HepG2 (cell line): ENCODE measurements around the gene EIF3A. TPM values are rescaled to one million over a fixed set of nuclear protein-coding genes. Genes with fewer than 3 reads are reported as not detected.

Experiments
- ATAC-seq: fragments of 200-7000 bp; cut with Tn5 transposase; 3 replicates; pipeline ENCODE4 v1.9.1; 2020; ENCODE audit warnings: mild to moderate bottlenecking, moderate library complexity
- BruUV-seq: library from RNA; stranded (reverse); fragments of 400-500 nt; replicated peaks from 2 replicates; lab custom pipeline; 2021; lab: Mats Ljungman, UMichigan
- CTCF ChIA-PET: fragments of 300-600 bp; formaldehyde crosslinking; extraction: SDS; loops from one replicate; lab custom pipeline; 2021; ENCODE audit warnings: low total read pairs, inconsistent platforms, low intra/inter-chr PET ratio; lab: Yijun Ruan, JAX
- POLR2A ChIA-PET: fragments of 350-600 bp; sonication (Branson Sonifier 250); formaldehyde crosslinking; loops from one replicate; lab custom pipeline; 2020; ENCODE audit warnings: antibody characterized with exemption, inconsistent platforms; lab: Yijun Ruan, JAX
- DNase-seq: peaks from one replicate; pipeline ENCODE4 v3.0.0-alpha.2; 2015; ENCODE audit warnings: low spot score
- FAIRE-seq: peaks from 3 replicates; lab custom pipeline; 2011; peaks lifted over from hg19 to GRCh38; lab: Jason Lieb, UNC
- H2AFZ ChIP-seq: one replicate; pipeline ENCODE4 v1.6.1; 2011; ENCODE audit warnings: low read length, inconsistent platforms
- H3K27ac ChIP-seq: fragments of 300-600 bp; 3 replicates; pipeline ENCODE4 v1.8.0; 2011; ENCODE audit warnings: mixed run types, mild to moderate bottlenecking, mixed read lengths, low read length, inconsistent platforms; ENCODE audit not compliant: insufficient read depth; ENCODE audit errors: extremely low read length
- H3K27me3 ChIP-seq, 2 experiments: fragments of 200-600 bp in 1 of 2; 2 replicates in 1 of 2; 3 replicates in 1 of 2; pipeline versions ENCODE4 v1.6.0 to v1.8.0; 2011; ENCODE audit warnings: low read length in 2 of 2, mild to moderate bottlenecking in 2 of 2, moderate library complexity in 2 of 2, inconsistent platforms in 1 of 2; ENCODE audit not compliant: insufficient read depth in 2 of 2, control insufficient read depth in 1 of 2
- H3K36me3 ChIP-seq, 2 experiments: fragments of 200-600 bp in 1 of 2; replicated peaks in 1 of 2; 2 replicates in 1 of 2; 3 replicates in 1 of 2; pipeline versions ENCODE4 v1.5.1 to v1.8.0; 2011; ENCODE audit warnings: low read length in 2 of 2, inconsistent platforms in 1 of 2; ENCODE audit not compliant: insufficient read depth in 2 of 2, control insufficient read depth in 1 of 2
- H3K4me1 ChIP-seq: 2 replicates; pipeline ENCODE4 v1.5.1; 2012; ENCODE audit warnings: low read length, inconsistent platforms; ENCODE audit not compliant: insufficient read depth
- H3K4me2 ChIP-seq: 2 replicates; pipeline ENCODE4 v1.6.0; 2011; ENCODE audit warnings: low read depth, low read length, inconsistent platforms
- H3K4me3 ChIP-seq, 3 experiments: fragments of 200-600 bp in 1 of 3; sonication (generic), shearing (Covaris generic) in 1 of 3; replicated peaks in 1 of 3; 2 replicates each; pipeline ENCODE4 v1.5.1; 2011 to 2016; ENCODE audit warnings: low read length in 3 of 3, inconsistent platforms in 2 of 3, low read depth in 2 of 3, mild to moderate bottlenecking in 2 of 3, control low read depth in 1 of 3, mixed read lengths in 1 of 3; ENCODE audit not compliant: insufficient read depth in 1 of 3
- H3K79me2 ChIP-seq: one replicate; pipeline ENCODE4 v1.6.1; 2011; ENCODE audit warnings: low read length, inconsistent platforms; ENCODE audit not compliant: insufficient read depth
- H3K9ac ChIP-seq: 2 replicates; pipeline ENCODE4 v1.6.0; 2011; ENCODE audit warnings: mild to moderate bottlenecking, low read depth, low read length, inconsistent platforms; ENCODE audit not compliant: insufficient read depth
- H3K9me3 ChIP-seq: 2 replicates; pipeline ENCODE4 v1.5.1; 2012; ENCODE audit warnings: mild to moderate bottlenecking, low read length
- H4K20me1 ChIP-seq: 2 replicates; pipeline ENCODE4 v1.6.0; 2011; ENCODE audit warnings: inconsistent platforms, mild to moderate bottlenecking, low read length, moderate library complexity; ENCODE audit not compliant: insufficient read depth
- BRF2 ChIP-seq: sonication (generic); formaldehyde crosslinking; IDR thresholded peaks from 2 replicates; pipeline ENCODE4 v1.8.1; 2022; ENCODE audit warnings: mild to moderate bottlenecking, missing genetic modification reagents
- EHMT2 ChIP-seq: fragments of 200-600 bp; sonication (generic); IDR thresholded peaks from 2 replicates; pipeline ENCODE4 v1.7.0; 2017; ENCODE audit warnings: antibody characterized with exemption, low read depth, low read length, borderline replicate concordance
- ETV5 ChIP-seq: IDR thresholded peaks from 2 replicates; pipeline ENCODE4 v1.6.1; 2018; ENCODE audit warnings: missing biosample characterization, missing genetic modification reagents, inconsistent platforms, borderline replicate concordance
- MAZ ChIP-seq, 2 experiments: sonication (generic) in 1 of 2; formaldehyde crosslinking in 1 of 2; IDR thresholded peaks; 2 replicates each; pipeline versions ENCODE4 v1.5.0 to v1.6.1; 2012 to 2020; ENCODE audit warnings: low read depth in 2 of 2, mild to moderate bottlenecking in 2 of 2, borderline replicate concordance in 1 of 2, improper control_type of control experiment in 1 of 2, low read length in 1 of 2, missing genetic modification reagents in 1 of 2, moderate library complexity in 1 of 2
- SALL1 ChIP-seq: sonication (generic); formaldehyde crosslinking; IDR thresholded peaks from 2 replicates; pipeline ENCODE4 v1.8.0; 2022; ENCODE audit warnings: mild to moderate bottlenecking, missing genetic modification reagents
- SAP130 ChIP-seq: IDR thresholded peaks from 2 replicates; pipeline ENCODE4 v1.6.1; 2016; ENCODE audit warnings: low read depth
- SRSF4 ChIP-seq: fragments of 200-400 bp; formaldehyde crosslinking; IDR thresholded peaks from one replicate; pipeline ENCODE4 v1.6.1; 2018; ENCODE audit warnings: mild to moderate bottlenecking, low read depth, low read length, moderate library complexity; ENCODE audit not compliant: poor library complexity, severe bottlenecking
- SUZ12 ChIP-seq: fragments of 150-350 bp; IDR thresholded peaks from 2 replicates; pipeline ENCODE4 v1.6.1; 2014; ENCODE audit warnings: low read depth, low read length
- TBL1XR1 ChIP-seq: fragments of 150-350 bp; IDR thresholded peaks from 2 replicates; pipeline ENCODE4 v1.6.1; 2014; ENCODE audit warnings: borderline replicate concordance, low read length; ENCODE audit not compliant: partially characterized antibody
- ZBTB42 ChIP-seq: sonication (generic); formaldehyde crosslinking; IDR thresholded peaks from 2 replicates; pipeline ENCODE4 v1.5.0; 2020; ENCODE audit warnings: mild to moderate bottlenecking, missing genetic modification reagents
- ZEB1 ChIP-seq: IDR thresholded peaks from 2 replicates; pipeline ENCODE4 v1.6.1; 2012; ENCODE audit warnings: mild to moderate bottlenecking, low read depth, inconsistent platforms; ENCODE audit not compliant: insufficient replicate concordance
- ZNF180 ChIP-seq: sonication (generic); formaldehyde crosslinking; IDR thresholded peaks from 2 replicates; pipeline ENCODE4 v1.4.0; 2020; ENCODE audit warnings: low read depth, missing genetic modification reagents, borderline replicate concordance
- ZNF253 ChIP-seq: sonication (generic); formaldehyde crosslinking; IDR thresholded peaks from 2 replicates; pipeline ENCODE4 v1.8.0; 2022; ENCODE audit warnings: mild to moderate bottlenecking, missing genetic modification reagents, borderline replicate concordance
- ZNF337 ChIP-seq: sonication (generic); formaldehyde crosslinking; IDR thresholded peaks from 2 replicates; pipeline ENCODE4 v1.5.1; 2020; ENCODE audit warnings: missing genetic modification reagents, low read depth, mild to moderate bottlenecking, borderline replicate concordance
- ZNF362 ChIP-seq: sonication (generic); formaldehyde crosslinking; IDR thresholded peaks from 2 replicates; pipeline ENCODE4 v1.4.0; 2020; ENCODE audit warnings: missing genetic modification reagents, mild to moderate bottlenecking, borderline replicate concordance
- ZNF431 ChIP-seq: sonication (generic); formaldehyde crosslinking; IDR thresholded peaks from 2 replicates; pipeline ENCODE4 v1.9.0; 2022; ENCODE audit warnings: missing genetic modification reagents, low read depth, mild to moderate bottlenecking, borderline replicate concordance
- ZNF550 ChIP-seq: sonication (generic); formaldehyde crosslinking; IDR thresholded peaks from 2 replicates; pipeline ENCODE4 v1.4.0; 2020; ENCODE audit warnings: mild to moderate bottlenecking, missing genetic modification reagents, borderline replicate concordance
- ZNF749 ChIP-seq: sonication (generic); formaldehyde crosslinking; IDR thresholded peaks from 2 replicates; pipeline ENCODE4 v1.8.0; 2022; ENCODE audit warnings: mild to moderate bottlenecking, missing genetic modification reagents, moderate library complexity, borderline replicate concordance
- ZNF768 ChIP-seq: sonication (generic); formaldehyde crosslinking; IDR thresholded peaks from 2 replicates; pipeline ENCODE4 v1.4.0; 2020; ENCODE audit warnings: missing genetic modification reagents
- WGBS: methylation state at CpG from one replicate; pipeline ENCODE4 v1.1.6; 2017; ENCODE audit warnings: low lambda C conversion rate; 5-methylcytosine and 5-hydroxymethylcytosine counted together
- in situ Hi-C: cut with HindIII; loops from 2 replicates; pipeline ENCODE4 v1.10.0; 2017; ENCODE audit warnings: low pct_unique_long_range_greater_than_20kb; ENCODE audit not compliant: extremely low pct_ligation_motif_present
- intact Hi-C: fragments of 100-400 bp; cut with micrococcal nuclease; formaldehyde crosslinking; loops from one replicate; pipeline ENCODE4 v1.10.0; 2022; ENCODE audit not compliant: unreplicated experiment
- polyA plus RNA-seq, 8 experiments: library from polyadenylated mRNA; depleted of rRNA in 3 of 8; stranded (reverse) in 7 of 8; unstranded in 1 of 8; fragments of >200 nt; fragmentation: Illumina TruSeq in 4 of 8; extraction: Trizol in 4 of 8; gene quantifications; 2 replicates each; pipeline versions ENCODE4 v1.2.1 to v1.2.3, GENCODE V29; 2011 to 2016; ENCODE audit warnings: low read depth in 4 of 8, missing spikeins in 1 of 8, mixed read lengths in 1 of 8; ENCODE audit not compliant: insufficient read depth in 1 of 8
- total RNA-seq, 5 experiments: library from RNA; depleted of rRNA; stranded (reverse); fragments of >200 nt; fragmentation: Illumina TruSeq; extraction: Trizol; gene quantifications; 2 replicates each; pipeline ENCODE4 v1.2.3, GENCODE V29; 2016; ENCODE audit warnings: low read depth in 1 of 5

EIF3A gene
- total and polyA plus RNA-seq, 2 of the 13 experiments (the other 11 are each of a cell fraction or from before 2014, with no cell fraction given), result 25.6 to 117 TPM

- FAIRE-seq, result no peak
Measured at GRCh38 chr10:119125942-119126341, 45.3 kb upstream of the EIF3A start.

More at GRCh38 chr10:119125942-119126341, 45.3 kb upstream of the EIF3A start:
- in situ Hi-C loops, result no loop called here
- Histone ChIP-seq H2AFZ (no peak overlapping the region), H3K79me2 (no peaks in the 10 kb centered on the region), H3K27me3 (no peaks in the 10 kb centered on the region), H4K20me1 (no peaks in the 10 kb centered on the region), H3K9ac (no peak overlapping the region), H3K27ac (no peak overlapping the region), H3K4me1 (peaks cover 23% of the 10 kb centered on the region), H3K9me3 (no peaks in the 10 kb centered on the region), H3K36me3 (peaks cover 14 to 56% of the 10 kb centered on the region in 2 experiments), H3K4me2 (no peak overlapping the region), H3K4me3 (no peak overlapping the region)
- WGBS, result 95% methylated on average over 2 of the region's 2 CpGs
- ChIA-PET POLR2A (no interaction called here), CTCF (no interaction called here)
- intact Hi-C loops, result no loop called here
- BruUV-seq, result no TSS peak
- ATAC-seq (no peak), DNase-seq (no peak)
- TF ChIP-seq SRSF4, result no peak
- no peak for TF ChIP-seq SAP130
- TF ChIP-seq ZBTB42 (CRISPR knock-in tag), result no peak
- TF ChIP-seq TBL1XR1, result no peak
- TF ChIP-seq SALL1 (CRISPR knock-in tag), result no peak
- no peak for TF ChIP-seq ZEB1
- no peak for TF ChIP-seq ETV5 (CRISPR knock-in tag)
- TF ChIP-seq SUZ12, result no peak
- TF ChIP-seq EHMT2, result no peak
- TF ChIP-seq ZNF337 (CRISPR knock-in tag), result no peak
- no peak for TF ChIP-seq ZNF749
- TF ChIP-seq ZNF253 (CRISPR knock-in tag), result no peak
- no peak for TF ChIP-seq ZNF550 (CRISPR knock-in tag)
- no peak for TF ChIP-seq ZNF431 (CRISPR knock-in tag)
- TF ChIP-seq ZNF768 (CRISPR knock-in tag), result no peak
- no peak for TF ChIP-seq MAZ (IDR thresholded peaks at IDR 0.05; ENCODE audit: borderline replicate concordance, low read depth, low read length)
- no peak for TF ChIP-seq MAZ (CRISPR knock-in tag; IDR thresholded peaks at IDR 0.05; ENCODE audit: low read depth)
- no peak for TF ChIP-seq ZNF180 (CRISPR knock-in tag)
- no peak for TF ChIP-seq ZNF362 (CRISPR knock-in tag)
- TF ChIP-seq BRF2, result no peak
